GM12874 (cell line): ENCODE results near the gene HPS1.

Experiments used
- CTCF ChIP-seq: IDR thresholded peaks from 2 replicates; pipeline ENCODE4 v1.5.1; 2011; ENCODE audit warnings: low read depth, mild to moderate bottlenecking, control low read depth, low read length, moderate library complexity; ENCODE audit not compliant: insufficient read depth

HPS1 gene

GRCh38 chr10:98435178-98435577 is 11.6 kb downstream of the HPS1 start:
- TF ChIP-seq CTCF: no peak

GRCh38 chr10:98433881-98434732 is 12.6 kb downstream of the HPS1 start:
- TF ChIP-seq CTCF: no peak

GRCh38 chr10:98433371-98433770 is 13.4 kb downstream of the HPS1 start:
- TF ChIP-seq CTCF: no peak

GRCh38 chr10:98432330-98432729 is 14.4 kb downstream of the HPS1 start:
- no peak for TF ChIP-seq CTCF

GRCh38 chr10:98431016-98431415 is 15.7 kb downstream of the HPS1 start:
- no peak for TF ChIP-seq CTCF

GRCh38 chr10:98430427-98430826 is 16.3 kb downstream of the HPS1 start:
- TF ChIP-seq CTCF: no peak

GRCh38 chr10:98429320-98430072 is 17.2 kb downstream of the HPS1 start:
- TF ChIP-seq CTCF: no peak
